D721Med (cell line): ENCODE measurements around the gene C20orf173.

ENCODE experiments used
- DNase-seq: peaks from one replicate; pipeline ENCODE4 v3.0.0; 2011; ENCODE audit warnings: low spot score; ENCODE audit not compliant: insufficient read length
- FAIRE-seq: peaks from 2 replicates; lab custom pipeline; 2011; peaks lifted over from hg19 to GRCh38; lab: Jason Lieb, UNC
- TF ChIP-seq, protein P1 (sequence below): IDR thresholded peaks from 2 replicates; pipeline ENCODE4 v1.5.1; 2012; ENCODE audit warnings: mild to moderate bottlenecking, control low read depth; ENCODE audit not compliant: insufficient read depth; ENCODE audit errors: missing control alignments

Gene C20orf173

GRCh38 chr20:35508493-35509218 is 20.8 kb downstream of the C20orf173 start:
- TF ChIP-seq, protein P1, sequence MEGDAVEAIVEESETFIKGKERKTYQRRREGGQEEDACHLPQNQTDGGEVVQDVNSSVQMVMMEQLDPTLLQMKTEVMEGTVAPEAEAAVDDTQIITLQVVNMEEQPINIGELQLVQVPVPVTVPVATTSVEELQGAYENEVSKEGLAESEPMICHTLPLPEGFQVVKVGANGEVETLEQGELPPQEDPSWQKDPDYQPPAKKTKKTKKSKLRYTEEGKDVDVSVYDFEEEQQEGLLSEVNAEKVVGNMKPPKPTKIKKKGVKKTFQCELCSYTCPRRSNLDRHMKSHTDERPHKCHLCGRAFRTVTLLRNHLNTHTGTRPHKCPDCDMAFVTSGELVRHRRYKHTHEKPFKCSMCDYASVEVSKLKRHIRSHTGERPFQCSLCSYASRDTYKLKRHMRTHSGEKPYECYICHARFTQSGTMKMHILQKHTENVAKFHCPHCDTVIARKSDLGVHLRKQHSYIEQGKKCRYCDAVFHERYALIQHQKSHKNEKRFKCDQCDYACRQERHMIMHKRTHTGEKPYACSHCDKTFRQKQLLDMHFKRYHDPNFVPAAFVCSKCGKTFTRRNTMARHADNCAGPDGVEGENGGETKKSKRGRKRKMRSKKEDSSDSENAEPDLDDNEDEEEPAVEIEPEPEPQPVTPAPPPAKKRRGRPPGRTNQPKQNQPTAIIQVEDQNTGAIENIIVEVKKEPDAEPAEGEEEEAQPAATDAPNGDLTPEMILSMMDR = no peak
- FAIRE-seq (no peak), DNase-seq (no peak)

DNA sequence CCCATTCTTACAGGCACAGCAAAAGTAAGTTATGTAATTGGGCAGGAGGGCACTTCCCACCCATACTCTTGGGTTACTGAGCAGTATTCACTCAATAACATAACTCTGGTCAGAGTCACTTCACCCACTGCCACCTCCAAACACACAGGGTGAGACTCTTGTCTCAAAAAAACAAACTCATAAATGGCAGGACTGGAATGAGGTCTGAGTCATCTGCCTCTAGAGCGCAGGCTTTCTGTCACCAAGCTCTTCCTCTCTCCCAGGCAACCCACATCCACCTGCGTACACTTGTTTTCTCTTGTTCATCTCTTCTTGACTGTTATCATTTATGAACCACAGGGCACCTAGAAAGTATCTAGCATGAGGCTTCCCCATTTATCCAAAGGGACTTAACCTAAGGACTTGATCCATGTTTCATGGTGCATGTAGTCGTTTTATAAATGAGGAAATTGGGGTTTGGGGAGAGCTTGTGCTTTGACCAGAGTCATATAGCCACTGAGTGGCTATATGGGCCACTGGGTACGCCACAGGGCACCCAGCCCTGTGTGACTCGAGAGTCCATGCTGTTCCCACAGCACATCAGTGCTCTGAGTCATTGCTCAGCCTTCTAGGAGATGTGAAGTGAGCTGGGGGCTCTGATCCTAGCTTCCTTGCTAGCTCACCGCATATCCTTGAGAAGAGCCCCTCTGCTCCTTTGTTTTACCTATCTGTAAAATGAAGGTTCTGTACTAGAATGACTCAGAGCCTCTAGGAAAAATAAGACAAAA is 22.4 kb downstream of the C20orf173 start:
- TF ChIP-seq, protein P1 = no peak
- FAIRE-seq = no peak
- DNase-seq = no peak

- TF ChIP-seq, protein P1 = no peak
- FAIRE-seq (no peak), DNase-seq (no peak)
Measured at GRCh38 chr20:35506179-35506578, 23.3 kb downstream of the C20orf173 start.

- TF ChIP-seq, protein P1 = no peak
- DNase-seq = no peak
- FAIRE-seq = no peak
Measured at GRCh38 chr20:35504751-35505150, 24.7 kb downstream of the C20orf173 start.

- DNase-seq = no peak
- no peak for FAIRE-seq
- TF ChIP-seq, protein P1 = no peak
Measured at GRCh38 chr20:35503841-35504561, 25.5 kb downstream of the C20orf173 start.

DNA sequence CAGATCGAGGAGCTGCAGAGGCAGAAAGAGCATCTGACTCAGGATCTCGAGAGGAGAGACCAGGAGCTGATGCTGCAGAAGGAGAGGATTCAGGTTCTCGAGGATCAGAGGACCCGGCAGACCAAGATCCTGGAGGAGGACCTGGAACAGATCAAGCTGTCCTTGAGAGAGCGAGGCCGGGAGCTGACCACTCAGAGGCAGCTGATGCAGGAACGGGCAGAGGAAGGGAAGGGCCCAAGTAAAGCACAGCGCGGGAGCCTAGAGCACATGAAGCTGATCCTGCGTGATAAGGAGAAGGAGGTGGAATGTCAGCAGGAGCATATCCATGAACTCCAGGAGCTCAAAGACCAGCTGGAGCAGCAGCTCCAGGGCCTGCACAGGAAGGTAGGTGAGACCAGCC is 26.2 kb downstream of the C20orf173 start:
- DNase-seq (no peak), FAIRE-seq (no peak)
- TF ChIP-seq, protein P1 = no peak
